ENCODE measurements around the gene LRRTM4.

GRCh38 chr2:77095096-77095495 lies 427.1 kb downstream of the LRRTM4 start:
- TF ChIP-seq CTCF (IDR thresholded peaks at IDR 0.05) (no peak), EZH2 (IDR thresholded peaks at IDR 0.05; ENCODE audit: borderline replicate concordance, insufficient read depth, low read depth, low read length, poor library complexity, severe bottlenecking) (no peak)
